Measurements from ENCODE around the gene UPK1B. TPM values are rescaled to one million over a fixed set of nuclear protein-coding genes. Genes with fewer than 3 reads are reported as not detected.

The UPK1B gene
- total and polyA plus RNA-seq, 3 donors from 2014 or later, result 0.50 to 2.2 (median 0.79) TPM

- Histone ChIP-seq H3K4me3 (no peak overlapping the region), H3K27ac (no peak overlapping the region), H3K4me1 (no peaks in the 10 kb centered on the region), H3K9me3 (no peaks in the 10 kb centered on the region), H3K36me3 (ENCODE audit: low read depth, missing control alignments) (no peaks in the 10 kb centered on the region), H3K27me3 (no peaks in the 10 kb centered on the region)
- WGBS, 2 donors, result 77 to 96% methylated on average over 3 of the region's 3 CpGs
- TF ChIP-seq POLR2A (IDR thresholded peaks at IDR 0.05) (no peak), CTCF (IDR thresholded peaks at IDR 0.05) (no peak)
- DNase-seq, result no peak
- intact Hi-C loops (cut with DNase I; ENCODE audit: low total_unique reads), result no loop called here
Observed at GRCh38 chr3:119220970-119221667, 47.7 kb downstream of the UPK1B start.

GRCh38 chr3:119221779-119222320 is 48.5 kb downstream of the UPK1B start:
- no peaks in the 10 kb centered on the region for H3K27me3 ChIP-seq

GRCh38 chr3:119222391-119222790 is 49.0 kb downstream of the UPK1B start:
- Histone ChIP-seq H3K27ac (no peak overlapping the region), H3K27me3 (no peaks in the 10 kb centered on the region), H3K4me3 (no peak overlapping the region), H3K9me3 (no peaks in the 10 kb centered on the region), H3K36me3 (ENCODE audit: low read depth, missing control alignments) (no peaks in the 10 kb centered on the region), H3K4me1 (no peaks in the 10 kb centered on the region)
- no peak for DNase-seq
- 82 to 90% methylated on average over 7 of the region's 7 CpGs for WGBS, 2 donors
- TF ChIP-seq POLR2A (IDR thresholded peaks at IDR 0.05) (no peak), CTCF (IDR thresholded peaks at IDR 0.05) (no peak)
- intact Hi-C loops (cut with DNase I; ENCODE audit: low total_unique reads), result no loop called here

More at GRCh38 chr3:119221779-119222320, 48.5 kb downstream of the UPK1B start:
- intact Hi-C loops (cut with DNase I; ENCODE audit: low total_unique reads), result no loop called here
- no peak overlapping the region for H3K27ac ChIP-seq
- H3K4me3 ChIP-seq, result no peak overlapping the region
- no peak for TF ChIP-seq POLR2A (IDR thresholded peaks at IDR 0.05)
- no peak for TF ChIP-seq CTCF (IDR thresholded peaks at IDR 0.05)
- H3K4me1 ChIP-seq, result no peaks in the 10 kb centered on the region
- no peaks in the 10 kb centered on the region for H3K9me3 ChIP-seq
- no peaks in the 10 kb centered on the region for H3K36me3 ChIP-seq (ENCODE audit: low read depth, missing control alignments)
- DNase-seq, result no peak
- WGBS, 2 donors, result 94 to 99% methylated on average over 2 of the region's 2 CpGs

GRCh38 chr3:119223511-119223910 is 50.1 kb downstream of the UPK1B start:
- no peaks in the 10 kb centered on the region for H3K36me3 ChIP-seq (ENCODE audit: low read depth, missing control alignments)
- no peaks in the 10 kb centered on the region for H3K27me3 ChIP-seq
- TF ChIP-seq CTCF (IDR thresholded peaks at IDR 0.05) (no peak), POLR2A (IDR thresholded peaks at IDR 0.05) (no peak)
- H3K4me3 ChIP-seq, result no peak overlapping the region
- WGBS, 2 donors, result 90 to 93% methylated on average over 5 of the region's 5 CpGs
- H3K27ac ChIP-seq, result no peak overlapping the region
- no peaks in the 10 kb centered on the region for H3K4me1 ChIP-seq
- no peaks in the 10 kb centered on the region for H3K9me3 ChIP-seq
- DNase-seq, result no peak
- intact Hi-C loops (cut with DNase I; ENCODE audit: low total_unique reads), result no loop called here

- 69 to 90% methylated on average over 3 of the region's 3 CpGs for WGBS, 2 donors
- no peaks in the 10 kb centered on the region for H3K4me1 ChIP-seq
- TF ChIP-seq CTCF (IDR thresholded peaks at IDR 0.05) (no peak), POLR2A (IDR thresholded peaks at IDR 0.05) (no peak)
- H3K27ac ChIP-seq, result no peak overlapping the region
- intact Hi-C loops (cut with DNase I; ENCODE audit: low total_unique reads), result no loop called here
- no peak for DNase-seq
- H3K4me3 ChIP-seq, result no peak overlapping the region
- H3K27me3 ChIP-seq, result no peaks in the 10 kb centered on the region
- H3K9me3 ChIP-seq, result no peaks in the 10 kb centered on the region
- no peaks in the 10 kb centered on the region for H3K36me3 ChIP-seq (ENCODE audit: low read depth, missing control alignments)
Observed at GRCh38 chr3:119225121-119225520, 51.7 kb downstream of the UPK1B start.

Data from testis (tissue), 3 donors.